ENCODE measurements around the gene GPC6.
"Not testable (repeated sequence)": the region's sequence is repeated elsewhere in the genome, so short reads cannot be mapped to it uniquely, and the experiment has no call there.

The GPC6 gene

GRCh38 chr13:93226623-93227279 is at the start of gene GPC6:
Gene GPC6 (plus strand): TSS chr13:93226807.
- DNase-seq, result peak; percentile 29

- no peak for DNase-seq
Observed at GRCh38 chr13:93180356-93180969, 46.1 kb upstream of the GPC6 start.

- no peak for DNase-seq
Observed at GRCh38 chr13:93182406-93182805, 44.2 kb upstream of the GPC6 start.

GRCh38 chr13:93183302-93183701 is 43.3 kb upstream of the GPC6 start:
- DNase-seq, result no peak

GRCh38 chr13:93190006-93190405 is 36.6 kb upstream of the GPC6 start:
- DNase-seq, result no peak

GRCh38 chr13:93193682-93194081 is 32.9 kb upstream of the GPC6 start:
- DNase-seq, result no peak

GRCh38 chr13:93199856-93200255 is 26.8 kb upstream of the GPC6 start:
- DNase-seq, result no peak

GRCh38 chr13:93200626-93201025 is 26.0 kb upstream of the GPC6 start:
- peak; percentile 8 for DNase-seq

GRCh38 chr13:93201992-93202558 is 24.5 kb upstream of the GPC6 start:
- no peak for DNase-seq

GRCh38 chr13:93206778-93207392 is 19.7 kb upstream of the GPC6 start:
- not testable (repeated sequence) for DNase-seq

- DNase-seq, result no peak
Observed at GRCh38 chr13:93216122-93216521, 10.5 kb upstream of the GPC6 start.

- no peak for DNase-seq
Observed at GRCh38 chr13:93217721-93218261, 8.8 kb upstream of the GPC6 start.

GRCh38 chr13:93218583-93218982 is 8.0 kb upstream of the GPC6 start:
- DNase-seq, result no peak

GRCh38 chr13:93220073-93220472 is 6.5 kb upstream of the GPC6 start:
- no peak for DNase-seq

GRCh38 chr13:93222976-93223375 is 3.6 kb upstream of the GPC6 start:
- no peak for DNase-seq

GRCh38 chr13:93224535-93224934 is 2.1 kb upstream of the GPC6 start:
- no peak for DNase-seq

- DNase-seq, result no peak
Observed at GRCh38 chr13:93225610-93226009, 997 bp upstream of the GPC6 start.

- no peak for DNase-seq
Observed at GRCh38 chr13:93226065-93226622, 463 bp upstream of the GPC6 start.

- DNase-seq, result no peak
Observed at GRCh38 chr13:93227280-93227877, 772 bp downstream of the GPC6 start.

- peak; percentile 22 for DNase-seq
Observed at GRCh38 chr13:93227878-93228642, 1.5 kb downstream of the GPC6 start.

- no peak for DNase-seq
Observed at GRCh38 chr13:93228643-93228937, 2.0 kb downstream of the GPC6 start.

GRCh38 chr13:93230261-93230855 is 3.8 kb downstream of the GPC6 start:
- no peak for DNase-seq
